ENCODE data around the gene ANK3. TPM values are rescaled to one million over a fixed set of nuclear protein-coding genes. Genes with fewer than 3 reads are reported as not detected.

The ANK3 gene
- total RNA-seq, 4 donors from 2014 or later: 34.8 to 91.3 (median 56.7) TPM

GRCh38 chr10:60252688-60253087 is 137.0 kb downstream of the ANK3 start:
- H3K4me3 ChIP-seq: no peak overlapping the region
- no peak overlapping the region for H3K27ac ChIP-seq
- H3K9me3 ChIP-seq: no peaks in the 10 kb centered on the region
- no peaks in the 10 kb centered on the region for H3K4me1 ChIP-seq
- no peaks in the 10 kb centered on the region for H3K27me3 ChIP-seq
- no peak for TF ChIP-seq CTCF (IDR thresholded peaks at IDR 0.05)
- no peak for TF ChIP-seq POLR2A (IDR thresholded peaks at IDR 0.05)
- DNase-seq: no peak
- no peaks in the 10 kb centered on the region for H3K36me3 ChIP-seq
- intact Hi-C loops (cut with DNase I; ENCODE audit: low total_unique reads): no loop called here

- H3K4me3 ChIP-seq: no peak overlapping the region
- H3K9me3 ChIP-seq: no peaks in the 10 kb centered on the region
- no peaks in the 10 kb centered on the region for H3K4me1 ChIP-seq
- intact Hi-C loops (cut with DNase I; ENCODE audit: low total_unique reads): no loop called here
- DNase-seq: no peak
- H3K27me3 ChIP-seq: no peaks in the 10 kb centered on the region
- H3K27ac ChIP-seq: no peak overlapping the region
- TF ChIP-seq CTCF (IDR thresholded peaks at IDR 0.05) (no peak), POLR2A (IDR thresholded peaks at IDR 0.05) (no peak)
- no peaks in the 10 kb centered on the region for H3K36me3 ChIP-seq
Measured at GRCh38 chr10:60246382-60246781, 143.3 kb downstream of the ANK3 start.

- intact Hi-C loops (cut with DNase I; ENCODE audit: low total_unique reads): no loop called here
- TF ChIP-seq CTCF (IDR thresholded peaks at IDR 0.05) (no peak), POLR2A (IDR thresholded peaks at IDR 0.05) (no peak)
Measured at GRCh38 chr10:60239228-60239627, 150.4 kb downstream of the ANK3 start.

GRCh38 chr10:60238759-60239100 is 150.9 kb downstream of the ANK3 start:
- no peaks in the 10 kb centered on the region for H3K4me1 ChIP-seq
- no peak overlapping the region for H3K4me3 ChIP-seq
- H3K27ac ChIP-seq: no peak overlapping the region
- no peak for DNase-seq
- H3K9me3 ChIP-seq: no peaks in the 10 kb centered on the region
- intact Hi-C loops (cut with DNase I; ENCODE audit: low total_unique reads): no loop called here
- H3K27me3 ChIP-seq: no peaks in the 10 kb centered on the region
- TF ChIP-seq CTCF (IDR thresholded peaks at IDR 0.05): no peak
- no peaks in the 10 kb centered on the region for H3K36me3 ChIP-seq

More at GRCh38 chr10:60239228-60239627, 150.4 kb downstream of the ANK3 start:
- no peak for DNase-seq
- Histone ChIP-seq H3K36me3 (no peaks in the 10 kb centered on the region), H3K9me3 (no peaks in the 10 kb centered on the region), H3K27me3 (no peaks in the 10 kb centered on the region), H3K27ac (no peak overlapping the region), H3K4me3 (no peak overlapping the region), H3K4me1 (no peaks in the 10 kb centered on the region)

- TF ChIP-seq CTCF (IDR thresholded peaks at IDR 0.05) (no peak), POLR2A (IDR thresholded peaks at IDR 0.05) (no peak)
- H3K27ac ChIP-seq: no peak overlapping the region
- no peaks in the 10 kb centered on the region for H3K27me3 ChIP-seq
- intact Hi-C loops (cut with DNase I; ENCODE audit: low total_unique reads): no loop called here
- no peaks in the 10 kb centered on the region for H3K9me3 ChIP-seq
- DNase-seq: no peak
- H3K36me3 ChIP-seq: no peaks in the 10 kb centered on the region
- no peak overlapping the region for H3K4me3 ChIP-seq
- no peaks in the 10 kb centered on the region for H3K4me1 ChIP-seq
Measured at GRCh38 chr10:60237977-60238758, 151.5 kb downstream of the ANK3 start.

Data from uterus (tissue), 4 donors.